ENCODE data around the gene B4GALT2. TPM values are rescaled to one million over a fixed set of nuclear protein-coding genes. Genes with fewer than 3 reads are reported as not detected.

B4GALT2 gene
- total RNA-seq, 1 donor from 2014 or later, result 23.7 TPM

- Histone ChIP-seq H3K27ac (no peak within 1 kb of the TSS), H4K20me1 (ENCODE audit: low read depth) (peaks cover 4% of the 10 kb centered on the region)
- H3K4me3 Mint-ChIP-seq, result peak within 1 kb of the TSS; percentile 96
These were observed 9.1 kb upstream of the B4GALT2 start, which contains the start of gene DPH2 for GRCh38 chr1:43969746-43970466. Gene DPH2 (plus strand): TSS chr1:43970010. CDS start chr1:43970176, 166 bp downstream.

GRCh38 chr1:43970502-43970901, 8.5 kb upstream of the B4GALT2 start:
- no peak overlapping the region for H3K27ac Mint-ChIP-seq
- H3K36me3 Mint-ChIP-seq, result peaks cover 7% of the 10 kb centered on the region
- no peak overlapping the region for H2AFZ ChIP-seq (replicated peaks)

More at GRCh38 chr1:43969746-43970466, 9.1 kb upstream of the B4GALT2 start, which contains the start of gene DPH2:
- DNase-seq (ENCODE audit: low spot score), result peak; percentile 98
- peaks cover 7% of the 10 kb centered on the region for H3K36me3 Mint-ChIP-seq
- H3F3A ChIP-seq (ENCODE audit: low read depth), result peaks cover 25% of the 10 kb centered on the region
- peak within 1 kb of the TSS; percentile 86 for H3K4me2 ChIP-seq
- no peaks in the 10 kb centered on the region for H3K9me3 Mint-ChIP-seq
- H3K27me3 Mint-ChIP-seq (ENCODE audit: insufficient read depth, low read depth), result no peaks in the 10 kb centered on the region
- H3K27ac Mint-ChIP-seq, result no peak within 1 kb of the TSS
- no peaks in the 10 kb centered on the region for H3K27me3 ChIP-seq
- peaks cover 22% of the 10 kb centered on the region for H3K4me1 Mint-ChIP-seq
- no peak for TF ChIP-seq EZH2phosphoT487 (IDR thresholded peaks at IDR 0.05)
- TF ChIP-seq CTCF (IDR thresholded peaks at IDR 0.05), result peak; percentile 20
- no peak for TF ChIP-seq EZH2 (IDR thresholded peaks at IDR 0.05)
- peak within 1 kb of the TSS; percentile 75 for H2AFZ ChIP-seq (replicated peaks)
- H3K79me2 ChIP-seq (ENCODE audit: low read depth), result peaks cover 11% of the 10 kb centered on the region
- H3K4me3 ChIP-seq, result peak within 1 kb of the TSS; percentile 94
- H3K36me3 ChIP-seq, result no peaks in the 10 kb centered on the region
- H3K4me1 ChIP-seq, result peaks cover 3% of the 10 kb centered on the region
- peak within 1 kb of the TSS; percentile 61 for H3K9ac ChIP-seq
- H3K9me3 ChIP-seq (ENCODE audit: low read depth), result no peaks in the 10 kb centered on the region

GRCh38 chr1:43970911-43971310, 8.1 kb upstream of the B4GALT2 start:
- H4K20me1 ChIP-seq (ENCODE audit: low read depth), result peaks cover 12% of the 10 kb centered on the region
- no peak overlapping the region for H3K27ac Mint-ChIP-seq
- H3K4me2 ChIP-seq, result peak overlapping the region; percentile 86
- peaks cover 7% of the 10 kb centered on the region for H3K36me3 Mint-ChIP-seq
- no peak for DNase-seq (ENCODE audit: low spot score)
- peaks cover 21% of the 10 kb centered on the region for H3K79me2 ChIP-seq (ENCODE audit: low read depth)
- no peaks in the 10 kb centered on the region for H3K9me3 Mint-ChIP-seq
- H3F3A ChIP-seq (ENCODE audit: low read depth), result peaks cover 29% of the 10 kb centered on the region
- H3K4me3 Mint-ChIP-seq, result peak overlapping the region; percentile 96
- H3K4me3 ChIP-seq, result no peak overlapping the region
- no peaks in the 10 kb centered on the region for H3K27me3 Mint-ChIP-seq (ENCODE audit: insufficient read depth, low read depth)
- peaks cover 28% of the 10 kb centered on the region for H3K4me1 Mint-ChIP-seq
- H3K4me1 ChIP-seq, result peaks cover 6% of the 10 kb centered on the region
- H3K27me3 ChIP-seq, result no peaks in the 10 kb centered on the region
- no peak overlapping the region for H3K27ac ChIP-seq
- H2AFZ ChIP-seq (replicated peaks), result no peak overlapping the region
- H3K9me3 ChIP-seq (ENCODE audit: low read depth), result no peaks in the 10 kb centered on the region
- no peak overlapping the region for H3K9ac ChIP-seq
- TF ChIP-seq EZH2 (IDR thresholded peaks at IDR 0.05) (no peak), EZH2phosphoT487 (IDR thresholded peaks at IDR 0.05) (no peak), CTCF (IDR thresholded peaks at IDR 0.05) (no peak)
- H3K36me3 ChIP-seq, result no peaks in the 10 kb centered on the region

More at GRCh38 chr1:43970502-43970901, 8.5 kb upstream of the B4GALT2 start:
- DNase-seq (ENCODE audit: low spot score), result no peak
- TF ChIP-seq EZH2phosphoT487 (IDR thresholded peaks at IDR 0.05) (no peak), CTCF (IDR thresholded peaks at IDR 0.05) (no peak), EZH2 (IDR thresholded peaks at IDR 0.05) (no peak)
- no peaks in the 10 kb centered on the region for H3K9me3 ChIP-seq (ENCODE audit: low read depth)
- H3K27me3 ChIP-seq, result no peaks in the 10 kb centered on the region
- Mint-ChIP-seq H3K9me3 (no peaks in the 10 kb centered on the region), H3K4me3 (peak overlapping the region; percentile 96), H3K4me1 (peaks cover 24% of the 10 kb centered on the region), H3K27me3 (ENCODE audit: insufficient read depth, low read depth) (no peaks in the 10 kb centered on the region)
- peak overlapping the region; percentile 61 for H3K9ac ChIP-seq
- peak overlapping the region; percentile 86 for H3K4me2 ChIP-seq
- peaks cover 17% of the 10 kb centered on the region for H3K79me2 ChIP-seq (ENCODE audit: low read depth)
- H3K4me3 ChIP-seq, result peak overlapping the region; percentile 94
- H3F3A ChIP-seq (ENCODE audit: low read depth), result peaks cover 25% of the 10 kb centered on the region
- H3K27ac ChIP-seq, result no peak overlapping the region
- no peaks in the 10 kb centered on the region for H3K36me3 ChIP-seq
- H4K20me1 ChIP-seq (ENCODE audit: low read depth), result peaks cover 8% of the 10 kb centered on the region
- peaks cover 3% of the 10 kb centered on the region for H3K4me1 ChIP-seq
